Measurements from ENCODE around the gene TMEM54.

TMEM54 gene

GRCh38 chr1:32900956-32901822, at the start of gene TMEM54:
Gene TMEM54 (minus strand): TSS chr1:32901389. CDS start chr1:32901238, 151 bp downstream.
- no peak for DNase-seq (ENCODE audit: low spot score)

- no peak for DNase-seq (ENCODE audit: low spot score)
Observed at GRCh38 chr1:32949519-32949918, 48.3 kb upstream of the TMEM54 start.

- no peak for DNase-seq (ENCODE audit: low spot score)
Observed at GRCh38 chr1:32948905-32949304, 47.7 kb upstream of the TMEM54 start.

- no peak for DNase-seq (ENCODE audit: low spot score)
Observed at GRCh38 chr1:32948390-32948722, 47.2 kb upstream of the TMEM54 start.

- no peak for DNase-seq (ENCODE audit: low spot score)
Observed at GRCh38 chr1:32947669-32948389, 46.6 kb upstream of the TMEM54 start.

- DNase-seq (ENCODE audit: low spot score): no peak
Observed at GRCh38 chr1:32946413-32946812, 45.2 kb upstream of the TMEM54 start.

GRCh38 chr1:32944180-32944579, 43.0 kb upstream of the TMEM54 start:
- no peak for DNase-seq (ENCODE audit: low spot score)

GRCh38 chr1:32939655-32940371, 38.6 kb upstream of the TMEM54 start:
- DNase-seq (ENCODE audit: low spot score): peak; percentile 36

GRCh38 chr1:32937061-32937460, 35.9 kb upstream of the TMEM54 start:
- no peak for DNase-seq (ENCODE audit: low spot score)

GRCh38 chr1:32934535-32934934, 33.3 kb upstream of the TMEM54 start:
- DNase-seq (ENCODE audit: low spot score): no peak

- DNase-seq (ENCODE audit: low spot score): no peak
Observed at GRCh38 chr1:32933742-32934322, 32.6 kb upstream of the TMEM54 start.

GRCh38 chr1:32931760-32932159, 30.6 kb upstream of the TMEM54 start:
- DNase-seq (ENCODE audit: low spot score): no peak

GRCh38 chr1:32929366-32929765, 28.2 kb upstream of the TMEM54 start:
- DNase-seq (ENCODE audit: low spot score): no peak

GRCh38 chr1:32928715-32929114, 27.5 kb upstream of the TMEM54 start:
- DNase-seq (ENCODE audit: low spot score): no peak

GRCh38 chr1:32928285-32928684, 27.1 kb upstream of the TMEM54 start:
- no peak for DNase-seq (ENCODE audit: low spot score)

- DNase-seq (ENCODE audit: low spot score): no peak
Observed at GRCh38 chr1:32927441-32927840, 26.3 kb upstream of the TMEM54 start.

- no peak for DNase-seq (ENCODE audit: low spot score)
Observed at GRCh38 chr1:32926562-32926961, 25.4 kb upstream of the TMEM54 start.

- DNase-seq (ENCODE audit: low spot score): no peak
Observed at GRCh38 chr1:32925403-32926162, 24.4 kb upstream of the TMEM54 start.

- no peak for DNase-seq (ENCODE audit: low spot score)
Observed at GRCh38 chr1:32924881-32925344, 23.7 kb upstream of the TMEM54 start.

- no peak for DNase-seq (ENCODE audit: low spot score)
Observed at GRCh38 chr1:32920833-32921232, 19.6 kb upstream of the TMEM54 start.
